Measurements from ENCODE around the gene CRYGC.

DNA sequence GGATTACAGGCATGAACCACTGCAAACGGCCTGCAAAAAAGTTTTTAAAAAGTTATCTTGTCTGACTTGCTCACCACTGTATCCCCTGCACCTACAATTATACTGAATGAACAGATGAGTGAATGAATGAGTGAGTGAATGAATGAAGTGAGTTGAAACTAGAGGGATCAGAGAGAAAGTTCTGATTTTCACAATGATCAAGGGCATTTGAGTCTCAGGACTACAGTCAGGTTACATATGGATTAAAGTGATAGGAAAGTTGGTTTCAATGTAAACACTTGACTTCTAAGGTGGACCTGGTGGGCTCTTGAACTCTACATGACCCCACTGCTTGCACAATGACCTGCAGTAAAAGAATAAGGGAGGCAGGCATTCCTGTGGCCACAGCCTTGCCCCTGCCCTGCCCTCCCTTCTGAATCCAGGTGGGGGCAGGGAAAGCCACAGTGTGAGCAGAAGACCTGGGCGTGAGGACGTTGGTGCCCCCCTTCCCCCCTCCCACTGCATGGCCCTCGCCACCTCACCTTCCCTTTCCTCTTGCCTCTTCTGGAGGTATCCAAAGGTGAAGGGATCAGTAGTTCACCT lies 49.5 kb upstream of the CRYGC start:
- no peak for TF ChIP-seq ELF4 (IDR thresholded peaks at IDR 0.05)
- no peak for TF ChIP-seq SP1 (IDR thresholded peaks at IDR 0.05)
- TF ChIP-seq, protein P1, sequence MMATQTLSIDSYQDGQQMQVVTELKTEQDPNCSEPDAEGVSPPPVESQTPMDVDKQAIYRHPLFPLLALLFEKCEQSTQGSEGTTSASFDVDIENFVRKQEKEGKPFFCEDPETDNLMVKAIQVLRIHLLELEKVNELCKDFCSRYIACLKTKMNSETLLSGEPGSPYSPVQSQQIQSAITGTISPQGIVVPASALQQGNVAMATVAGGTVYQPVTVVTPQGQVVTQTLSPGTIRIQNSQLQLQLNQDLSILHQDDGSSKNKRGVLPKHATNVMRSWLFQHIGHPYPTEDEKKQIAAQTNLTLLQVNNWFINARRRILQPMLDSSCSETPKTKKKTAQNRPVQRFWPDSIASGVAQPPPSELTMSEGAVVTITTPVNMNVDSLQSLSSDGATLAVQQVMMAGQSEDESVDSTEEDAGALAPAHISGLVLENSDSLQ (IDR thresholded peaks at IDR 0.05): no peak
- no peak for TF ChIP-seq FOXA1 (IDR thresholded peaks at IDR 0.05)
- no peak for TF ChIP-seq BHLHE40 (IDR thresholded peaks at IDR 0.05; ENCODE audit: borderline replicate concordance)
- TF ChIP-seq FOXM1 (IDR thresholded peaks at IDR 0.05; ENCODE audit: borderline replicate concordance): no peak
- no peak for TF ChIP-seq L3MBTL2 (conservative IDR thresholded peaks at IDR 0.05)
- no peak for TF ChIP-seq SUZ12 (IDR thresholded peaks at IDR 0.05)

Measured in HEK293T (cell line).